Mesenchymal stem cell (in vitro differentiated cells and primary cell): ENCODE results near the gene PLA2G4B.

Source experiments
- DNase-seq: peaks from one replicate; pipeline ENCODE4 v3.0.0-alpha.2; 2013
- H2AFZ ChIP-seq: one replicate; pipeline ENCODE4 v1.6.1; 2013; ENCODE audit warnings: low read depth, mild to moderate bottlenecking, control low read depth, inconsistent platforms, low read length, moderate library complexity
- H2AK5ac ChIP-seq: 2 replicates; pipeline ENCODE4 v1.6.1; 2013; ENCODE audit warnings: low read length, moderate library complexity, mild to moderate bottlenecking, inconsistent platforms; ENCODE audit not compliant: severe bottlenecking
- H2BK120ac ChIP-seq: one replicate; pipeline ENCODE4 v1.6.1; 2013; ENCODE audit warnings: low read depth, mild to moderate bottlenecking, inconsistent platforms, low read length, moderate library complexity
- H2BK12ac ChIP-seq, 2 experiments: one replicate each; pipeline ENCODE4 v1.6.1; 2013; ENCODE audit warnings: inconsistent platforms in 2 of 2, low read length in 2 of 2, mild to moderate bottlenecking in 2 of 2, moderate library complexity in 2 of 2, control low read depth in 1 of 2
- H2BK15ac ChIP-seq: one replicate; pipeline ENCODE4 v1.6.1; 2013; ENCODE audit warnings: mild to moderate bottlenecking, low read depth, inconsistent platforms; ENCODE audit not compliant: poor library complexity, severe bottlenecking
- H2BK5ac ChIP-seq: 2 replicates; pipeline ENCODE4 v1.6.1; 2013; ENCODE audit warnings: low read depth, mild to moderate bottlenecking, low read length, control low read depth, inconsistent platforms; ENCODE audit not compliant: poor library complexity, severe bottlenecking
- H3K14ac ChIP-seq, 2 experiments: one replicate each; pipeline ENCODE4 v1.6.1; 2013; ENCODE audit warnings: inconsistent platforms in 2 of 2, low read length in 2 of 2, control low read depth in 1 of 2, mild to moderate bottlenecking in 1 of 2, moderate library complexity in 1 of 2
- H3K18ac ChIP-seq, 2 experiments: one replicate each; pipeline ENCODE4 v1.6.1; 2013; ENCODE audit warnings: inconsistent platforms in 2 of 2, low read length in 2 of 2, control low read depth in 1 of 2, low read depth in 1 of 2, mild to moderate bottlenecking in 1 of 2
- H3K23ac ChIP-seq, 2 experiments: one replicate each; pipeline ENCODE4 v1.6.1; 2013; ENCODE audit warnings: inconsistent platforms in 2 of 2, low read length in 2 of 2, mild to moderate bottlenecking in 2 of 2, moderate library complexity in 2 of 2, control low read depth in 1 of 2
- H3K27ac ChIP-seq: 2 replicates; pipeline ENCODE4 v1.5.1; 2013; ENCODE audit warnings: mild to moderate bottlenecking, moderate library complexity, low read length, control low read depth, inconsistent platforms; ENCODE audit not compliant: poor library complexity, severe bottlenecking
- H3K27me3 ChIP-seq, 2 experiments: 2 replicates each; pipeline versions ENCODE4 v1.6.1 to v1.7.0; 2013; ENCODE audit warnings: low read length in 2 of 2, mild to moderate bottlenecking in 2 of 2, moderate library complexity in 2 of 2, control low read depth in 1 of 2, inconsistent platforms in 1 of 2; ENCODE audit not compliant: control insufficient read depth in 1 of 2, insufficient read depth in 1 of 2
- H3K36me3 ChIP-seq, 2 experiments: 2 replicates each; pipeline versions ENCODE4 v1.6.1 to v1.7.0; 2013; ENCODE audit warnings: low read length in 2 of 2, control low read depth in 1 of 2, inconsistent platforms in 1 of 2, low read depth in 1 of 2, mild to moderate bottlenecking in 1 of 2; ENCODE audit not compliant: insufficient read depth in 2 of 2, control insufficient read depth in 1 of 2
- H3K4ac ChIP-seq, 2 experiments: one replicate each; pipeline ENCODE4 v1.6.1; 2013; ENCODE audit warnings: inconsistent platforms in 2 of 2, low read length in 2 of 2, mild to moderate bottlenecking in 2 of 2, moderate library complexity in 2 of 2, control low read depth in 1 of 2, low read depth in 1 of 2
- H3K4me1 ChIP-seq: 2 replicates; pipeline ENCODE4 v1.6.1; 2013; ENCODE audit warnings: low read depth, low read length, control low read depth; ENCODE audit not compliant: control insufficient read depth, insufficient read depth
- H3K4me2 ChIP-seq: 2 replicates; pipeline ENCODE4 v1.6.1; 2013; ENCODE audit warnings: low read length, mild to moderate bottlenecking, inconsistent platforms; ENCODE audit not compliant: poor library complexity, severe bottlenecking
- H3K4me3 ChIP-seq, 2 experiments: 2 replicates each; pipeline versions ENCODE4 v1.5.1 to v1.7.0; 2013; ENCODE audit warnings: low read length in 2 of 2, mild to moderate bottlenecking in 2 of 2, control low read depth in 1 of 2, low read depth in 1 of 2; ENCODE audit not compliant: insufficient read depth in 1 of 2
- H3K79me1 ChIP-seq: replicated peaks from 2 replicates; pipeline ENCODE4 v1.6.1; 2013; ENCODE audit warnings: mild to moderate bottlenecking, control low read depth, low read length, inconsistent platforms; ENCODE audit not compliant: poor library complexity, severe bottlenecking
- H3K9ac ChIP-seq: 2 replicates; pipeline ENCODE4 v1.7.0; 2013; ENCODE audit warnings: mild to moderate bottlenecking, low read length, moderate library complexity
- H3K9me3 ChIP-seq: 2 replicates; pipeline ENCODE4 v1.7.0; 2013; ENCODE audit warnings: mild to moderate bottlenecking, low read length; ENCODE audit not compliant: control insufficient read depth
- H4K8ac ChIP-seq: one replicate; pipeline ENCODE4 v1.6.1; 2013; ENCODE audit warnings: inconsistent platforms, mild to moderate bottlenecking, low read length, moderate library complexity
- H4K91ac ChIP-seq: one replicate; pipeline ENCODE4 v1.6.1; 2013; ENCODE audit warnings: mild to moderate bottlenecking, low read length, inconsistent platforms
- WGBS: methylation state at CpG from one replicate; pipeline ENCODE4 v1.1.7; 2013; ENCODE audit warnings: mixed read lengths; 5-methylcytosine and 5-hydroxymethylcytosine counted together

The PLA2G4B gene

GRCh38 chr15:41790756-41791546, 47.7 kb upstream of the PLA2G4B start:
- peak overlapping the region; percentile 10 for H4K8ac ChIP-seq
- H3K9me3 ChIP-seq, result no peaks in the 10 kb centered on the region
- no peaks in the 10 kb centered on the region for H3K36me3 ChIP-seq
- peak overlapping the region; percentile 1 for H2AK5ac ChIP-seq
- no peak overlapping the region for H3K4me3 ChIP-seq
- 5% methylated on average over 5 of the region's 5 CpGs for whole genome bisulfite sequencing
- H2BK12ac ChIP-seq, result peak overlapping the region; percentile 44 to 82
- peak overlapping the region; percentile 65 for H3K9ac ChIP-seq
- no peak overlapping the region for H2AFZ ChIP-seq
- peaks cover 21% of the 10 kb centered on the region for H3K79me1 ChIP-seq
- peak overlapping the region; percentile 19 to 35 for H3K4ac ChIP-seq
- no peak overlapping the region for H3K4me2 ChIP-seq
- peak overlapping the region; percentile 18 for H3K27ac ChIP-seq
- H4K91ac ChIP-seq, result peak overlapping the region; percentile 34
- peak overlapping the region; percentile 45 for H2BK5ac ChIP-seq
- H3K14ac ChIP-seq, result no peak overlapping the region
- H3K27me3 ChIP-seq, result no peaks in the 10 kb centered on the region
- peak overlapping the region; percentile 39 for H2BK120ac ChIP-seq
- DNase-seq, result peak; percentile 90
- peaks cover 12% of the 10 kb centered on the region for H3K4me1 ChIP-seq
- peak overlapping the region; percentile 64 to 75 for H3K18ac ChIP-seq
- no peak overlapping the region for H3K23ac ChIP-seq
- H2BK15ac ChIP-seq, result no peak overlapping the region

DNA sequence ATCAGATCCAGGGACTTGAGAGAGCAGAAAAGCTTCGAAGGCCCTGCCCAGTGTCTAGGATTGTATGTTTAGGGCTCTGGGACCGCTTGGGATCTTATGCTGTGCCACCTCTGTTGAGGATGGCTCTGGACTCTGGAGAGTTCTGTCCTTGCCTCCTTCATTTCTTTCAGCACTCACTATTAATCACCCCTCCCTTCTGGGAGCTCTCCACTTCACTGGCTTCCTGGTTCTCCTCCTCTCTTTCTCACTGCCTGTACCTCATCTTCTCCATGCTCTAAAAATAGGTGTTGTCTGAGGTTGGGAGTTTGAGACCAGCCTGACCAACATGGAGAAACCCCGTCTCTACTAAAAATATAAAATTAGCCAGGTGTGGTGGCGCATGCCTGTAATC, 47.1 kb upstream of the PLA2G4B start:
- H2BK120ac ChIP-seq, result peak overlapping the region; percentile 27
- peaks cover 13% of the 10 kb centered on the region for H3K4me1 ChIP-seq
- H3K9me3 ChIP-seq, result no peaks in the 10 kb centered on the region
- H2AK5ac ChIP-seq, result peak overlapping the region; percentile 1
- H4K91ac ChIP-seq, result peak overlapping the region; percentile 34
- H3K36me3 ChIP-seq, result no peaks in the 10 kb centered on the region
- H2AFZ ChIP-seq, result no peak overlapping the region
- no peak overlapping the region for H3K23ac ChIP-seq
- peak overlapping the region; percentile 65 for H3K9ac ChIP-seq
- no peak for DNase-seq
- no peak overlapping the region for H3K4me2 ChIP-seq
- peak overlapping the region in 1 of 2 experiments; percentile 59 for H2BK12ac ChIP-seq
- no peak overlapping the region for H3K14ac ChIP-seq
- H2BK15ac ChIP-seq, result no peak overlapping the region
- peak overlapping the region; percentile 9 for H3K27ac ChIP-seq
- peaks cover 24% of the 10 kb centered on the region for H3K79me1 ChIP-seq
- peak overlapping the region; percentile 64 to 75 for H3K18ac ChIP-seq
- H3K4ac ChIP-seq, result peak overlapping the region; percentile 19 to 35
- 90% methylated on average over 2 of the region's 4 CpGs for WGBS
- H3K4me3 ChIP-seq, result no peak overlapping the region
- H2BK5ac ChIP-seq, result no peak overlapping the region
- no peaks in the 10 kb centered on the region for H3K27me3 ChIP-seq
- H4K8ac ChIP-seq, result peak overlapping the region; percentile 10

DNA sequence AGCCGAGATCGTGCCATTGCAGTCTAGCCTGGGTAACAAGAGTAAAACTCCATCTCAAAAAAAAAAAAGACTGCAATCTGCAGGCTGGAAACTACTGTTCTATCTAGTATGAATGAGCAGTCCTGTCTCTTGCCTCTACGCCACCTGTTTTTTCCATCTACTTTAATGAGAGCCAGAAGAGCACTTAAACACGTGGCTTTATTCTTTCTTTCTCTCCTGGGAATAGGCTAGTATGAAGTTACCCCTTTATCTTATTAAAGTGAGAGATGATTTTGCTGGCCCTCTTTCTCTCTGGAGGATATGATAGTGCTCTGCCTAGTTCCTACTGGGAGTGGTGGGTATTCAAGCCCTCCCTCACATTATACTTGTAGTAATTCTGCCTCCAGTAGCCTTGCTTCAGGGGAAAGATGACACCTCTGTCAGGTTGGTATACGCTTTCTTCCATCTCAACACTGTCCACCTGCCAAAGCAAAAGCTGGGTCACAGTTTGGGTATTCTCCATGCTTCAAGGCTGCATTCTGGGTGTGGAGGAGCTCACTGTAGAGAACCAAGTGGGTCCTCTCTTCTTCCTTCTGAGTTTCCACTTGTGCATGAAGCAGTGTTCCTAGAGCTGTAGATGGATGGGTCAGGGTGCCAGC, 46.5 kb upstream of the PLA2G4B start:
- H2BK12ac ChIP-seq, result no peak overlapping the region
- peaks cover 22% of the 10 kb centered on the region for H3K79me1 ChIP-seq
- H2BK15ac ChIP-seq, result no peak overlapping the region
- no peak overlapping the region for H2BK5ac ChIP-seq
- H3K27ac ChIP-seq, result no peak overlapping the region
- no peak overlapping the region for H3K23ac ChIP-seq
- no peak overlapping the region for H3K18ac ChIP-seq
- no peak overlapping the region for H4K91ac ChIP-seq
- H3K4me3 ChIP-seq, result no peak overlapping the region
- H3K27me3 ChIP-seq, result no peaks in the 10 kb centered on the region
- H3K4me2 ChIP-seq, result no peak overlapping the region
- H2BK120ac ChIP-seq, result no peak overlapping the region
- H3K9ac ChIP-seq, result no peak overlapping the region
- no peak overlapping the region for H2AFZ ChIP-seq
- 88% methylated on average over 2 of the region's 5 CpGs for WGBS
- H2AK5ac ChIP-seq, result no peak overlapping the region
- H3K4ac ChIP-seq, result no peak overlapping the region
- H3K4me1 ChIP-seq, result peaks cover 12% of the 10 kb centered on the region
- no peak for DNase-seq
- H3K14ac ChIP-seq, result no peak overlapping the region
- H4K8ac ChIP-seq, result no peak overlapping the region
- H3K9me3 ChIP-seq, result no peaks in the 10 kb centered on the region
- no peaks in the 10 kb centered on the region for H3K36me3 ChIP-seq

- Histone ChIP-seq H2BK12ac (no peak overlapping the region), H4K8ac (no peak overlapping the region), H3K23ac (no peak overlapping the region), H2AK5ac (no peak overlapping the region), H3K14ac (no peak overlapping the region), H3K9me3 (no peaks in the 10 kb centered on the region), H3K4ac (no peak overlapping the region), H4K91ac (no peak overlapping the region), H3K27ac (no peak overlapping the region), H2BK5ac (no peak overlapping the region), H3K9ac (no peak overlapping the region), H3K4me3 (no peak overlapping the region), H3K27me3 (no peaks in the 10 kb centered on the region), H3K18ac (no peak overlapping the region), H2BK120ac (no peak overlapping the region), H3K4me1 (peaks cover 14% of the 10 kb centered on the region), H3K4me2 (no peak overlapping the region), H2BK15ac (no peak overlapping the region), H3K36me3 (peaks cover 0 to 2% of the 10 kb centered on the region in 2 experiments), H3K79me1 (peaks cover 31% of the 10 kb centered on the region), H2AFZ (no peak overlapping the region)
- WGBS, result 87% methylated on average over 4 of the region's 4 CpGs
- no peak for DNase-seq
Observed at GRCh38 chr15:41794081-41794480, 44.6 kb upstream of the PLA2G4B start.
